NCI-H146 treated with DMSO at 0.1 percent for 48 hours (cell line): ENCODE measurements around the gene CD40LG.

ENCODE experiments used
- DNase-seq: peaks from one replicate; lab custom pipeline; 2025; ENCODE audit not compliant: unreplicated experiment; lab: John Stamatoyannopoulos, UW

The CD40LG gene

DNA sequence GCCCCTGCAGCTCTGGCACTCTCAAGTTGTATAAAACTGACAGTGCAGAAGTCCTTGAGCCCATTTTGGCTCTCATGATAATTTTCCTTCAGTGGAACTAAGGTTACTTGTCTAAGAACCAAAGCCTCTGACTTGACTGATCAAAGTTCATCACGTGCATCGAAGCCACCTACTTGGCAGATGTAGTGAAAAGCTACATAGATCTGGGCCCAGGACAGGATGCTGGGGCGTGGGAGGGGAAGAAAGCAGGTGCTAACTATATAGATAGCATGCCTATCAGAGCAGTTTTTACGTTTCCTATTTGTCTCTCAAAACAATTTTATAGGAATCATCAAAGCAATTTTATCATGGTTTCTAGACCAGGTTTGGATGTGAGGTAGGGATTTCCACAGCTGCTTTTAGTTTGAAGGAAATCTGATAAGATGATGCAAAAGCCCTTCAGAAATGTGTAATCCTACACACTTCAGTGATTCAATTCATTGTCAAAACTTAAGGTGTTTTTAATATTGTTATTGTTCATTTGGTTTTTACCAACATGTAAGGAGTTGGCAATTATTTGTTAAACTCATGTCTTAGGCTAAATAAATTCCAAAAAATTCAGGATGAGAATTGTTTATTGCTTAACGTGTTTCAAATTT is 1.2 kb upstream of the CD40LG start:
- DNase-seq: no peak

DNA sequence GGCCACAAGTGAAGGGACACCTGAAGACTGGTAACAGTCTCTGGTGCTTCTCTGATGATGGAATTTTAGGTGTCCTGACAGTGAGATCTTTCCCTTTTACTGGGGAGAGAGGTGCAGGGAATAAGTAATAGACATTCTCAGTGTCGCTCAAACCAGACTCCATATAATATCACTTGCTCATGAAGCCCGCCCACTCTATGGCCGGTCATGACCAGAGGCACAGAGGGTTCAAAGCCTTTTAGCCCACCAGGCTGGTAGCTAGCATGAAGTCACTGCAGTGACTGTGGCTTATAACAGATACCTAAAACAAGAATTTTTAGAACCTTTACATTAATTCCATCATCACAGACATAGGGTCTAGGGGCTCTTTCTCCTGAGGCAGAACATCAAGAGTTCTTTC is 2.9 kb downstream of the CD40LG start:
- no peak for DNase-seq

GRCh38 chrX:136652822-136653723 is 5.1 kb downstream of the CD40LG start:
- DNase-seq: no peak

DNA sequence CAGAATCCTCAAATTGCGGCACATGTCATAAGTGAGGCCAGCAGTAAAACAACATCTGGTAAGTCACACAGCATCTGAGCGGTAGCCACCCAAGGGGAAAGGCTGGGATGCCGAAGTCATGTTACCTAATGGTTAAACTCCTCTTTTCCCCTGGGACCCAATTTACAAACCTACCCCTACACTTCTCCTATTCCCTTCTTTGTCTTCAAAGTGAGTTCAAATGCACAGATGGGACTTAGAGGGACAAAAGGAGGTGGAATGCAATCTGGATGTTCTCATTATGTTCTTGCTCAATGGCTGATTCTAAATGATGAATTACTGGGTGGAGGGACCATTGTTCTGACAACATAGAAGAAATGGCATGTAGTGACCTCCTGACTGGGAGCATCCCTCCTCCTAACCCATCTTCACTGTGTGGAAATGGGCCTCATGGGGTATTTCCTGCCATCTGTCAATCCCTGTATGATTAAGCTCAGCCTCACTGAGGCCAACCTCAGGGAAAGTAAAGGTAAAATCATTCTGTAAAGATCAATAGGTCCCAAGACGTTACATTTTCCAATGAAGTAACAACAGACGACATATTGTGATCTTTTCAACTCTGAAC is 8.5 kb downstream of the CD40LG start:
- no peak for DNase-seq

DNA sequence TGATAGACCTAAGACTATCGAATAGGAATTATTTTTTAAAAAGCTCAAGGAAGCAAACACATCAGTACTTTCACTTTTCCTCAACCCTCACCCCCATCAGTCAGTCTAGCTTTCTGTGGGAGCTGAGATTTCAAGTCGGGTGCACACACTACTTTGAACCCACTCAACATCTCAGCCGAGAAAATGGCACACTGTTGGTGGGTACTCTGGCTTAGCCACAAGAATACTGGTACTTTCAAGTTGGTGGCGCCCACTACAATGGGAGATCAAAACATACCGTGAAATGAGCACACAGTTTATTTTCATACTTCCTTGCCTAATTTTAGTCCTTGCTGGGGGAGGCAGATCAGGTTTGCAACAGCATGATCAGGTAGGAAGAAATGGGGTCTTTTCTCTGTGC is 10.2 kb downstream of the CD40LG start:
- DNase-seq: no peak

DNA sequence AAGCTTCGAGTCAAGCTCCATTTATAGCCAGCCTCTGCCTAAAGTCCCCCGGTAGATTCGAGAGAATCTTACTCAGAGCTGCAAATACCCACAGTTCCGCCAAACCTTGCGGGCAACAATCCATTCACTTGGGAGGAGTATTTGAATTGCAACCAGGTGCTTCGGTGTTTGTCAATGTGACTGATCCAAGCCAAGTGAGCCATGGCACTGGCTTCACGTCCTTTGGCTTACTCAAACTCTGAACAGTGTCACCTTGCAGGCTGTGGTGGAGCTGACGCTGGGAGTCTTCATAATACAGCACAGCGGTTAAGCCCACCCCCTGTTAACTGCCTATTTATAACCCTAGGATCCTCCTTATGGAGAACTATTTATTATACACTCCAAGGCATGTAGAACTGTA is 11.2 kb downstream of the CD40LG start:
- no peak for DNase-seq

GRCh38 chrX:136660896-136661295 is 12.9 kb downstream of the CD40LG start:
- no peak for DNase-seq

GRCh38 chrX:136662104-136662503 is 14.1 kb downstream of the CD40LG start:
- DNase-seq: no peak

DNA sequence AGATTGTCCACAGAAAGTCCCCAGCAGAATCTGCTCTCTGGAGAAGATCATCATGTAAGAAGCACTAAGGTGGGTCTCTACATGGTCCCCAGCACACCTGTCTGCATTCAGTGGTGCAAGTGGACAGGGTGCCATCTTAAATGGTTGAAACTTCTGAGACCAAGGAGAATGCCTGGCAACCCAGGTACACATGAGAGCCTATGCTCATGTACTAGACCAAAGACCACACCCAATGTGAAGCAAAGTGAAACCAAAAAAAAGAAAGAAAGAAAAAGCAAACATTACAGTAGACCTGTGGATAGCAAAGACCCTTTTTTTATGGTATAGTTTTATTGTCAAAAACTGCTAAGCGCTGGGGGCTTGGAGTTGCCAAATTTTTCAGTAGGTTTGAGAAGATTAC is 15.0 kb downstream of the CD40LG start:
- DNase-seq: no peak

DNA sequence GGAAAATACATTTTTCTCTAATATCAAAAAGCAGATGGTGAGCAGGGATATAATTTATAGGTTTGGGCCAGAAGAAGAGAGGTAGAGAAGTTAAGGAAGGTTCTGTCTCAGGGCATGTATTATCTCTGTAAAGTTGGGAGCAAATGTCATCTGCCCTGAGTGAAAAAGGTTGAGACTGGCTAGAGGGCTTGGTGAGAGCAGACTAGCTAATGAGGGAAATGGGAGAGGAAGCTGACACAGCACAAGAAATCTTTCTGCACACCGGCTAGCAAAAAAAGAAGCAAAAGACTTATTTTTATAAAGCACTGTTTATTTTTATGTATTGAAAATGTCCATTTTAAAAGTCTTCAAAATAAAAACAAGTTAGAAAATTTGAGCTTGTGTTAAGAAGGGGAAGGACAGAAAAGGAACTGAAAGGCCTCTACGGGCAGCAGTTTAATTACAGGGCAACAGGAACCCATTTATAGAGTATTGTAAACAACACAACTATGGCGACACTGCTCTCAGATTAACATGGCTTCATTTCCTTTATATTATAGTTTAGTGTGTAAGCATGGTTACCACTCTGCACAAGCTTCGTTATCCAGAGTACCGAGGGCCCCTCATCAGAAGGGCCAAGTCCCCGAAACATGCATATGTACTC is 17.4 kb downstream of the CD40LG start:
- DNase-seq: no peak

DNA sequence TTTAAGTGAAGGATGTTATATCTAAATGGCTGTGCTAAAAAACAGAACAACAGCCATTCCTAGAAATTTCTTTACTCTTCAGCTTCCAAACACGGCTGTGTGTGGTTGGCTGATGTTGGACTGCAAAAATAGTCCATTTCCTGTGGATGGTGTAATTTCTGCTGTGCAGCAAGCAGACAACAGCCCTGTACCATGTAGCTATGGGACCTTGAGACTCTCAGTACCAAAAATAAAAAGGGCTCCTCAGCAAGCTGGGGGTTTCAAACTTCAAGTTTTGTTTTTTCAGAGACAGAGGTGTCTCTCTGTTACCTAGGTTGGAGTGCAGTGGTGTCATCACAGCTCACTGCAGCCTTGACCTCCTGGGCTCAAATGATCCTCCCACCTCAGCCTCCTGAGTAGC is 18.1 kb downstream of the CD40LG start:
- no peak for DNase-seq

- no peak for DNase-seq
Observed at GRCh38 chrX:136667446-136668168, 19.6 kb downstream of the CD40LG start.

DNA sequence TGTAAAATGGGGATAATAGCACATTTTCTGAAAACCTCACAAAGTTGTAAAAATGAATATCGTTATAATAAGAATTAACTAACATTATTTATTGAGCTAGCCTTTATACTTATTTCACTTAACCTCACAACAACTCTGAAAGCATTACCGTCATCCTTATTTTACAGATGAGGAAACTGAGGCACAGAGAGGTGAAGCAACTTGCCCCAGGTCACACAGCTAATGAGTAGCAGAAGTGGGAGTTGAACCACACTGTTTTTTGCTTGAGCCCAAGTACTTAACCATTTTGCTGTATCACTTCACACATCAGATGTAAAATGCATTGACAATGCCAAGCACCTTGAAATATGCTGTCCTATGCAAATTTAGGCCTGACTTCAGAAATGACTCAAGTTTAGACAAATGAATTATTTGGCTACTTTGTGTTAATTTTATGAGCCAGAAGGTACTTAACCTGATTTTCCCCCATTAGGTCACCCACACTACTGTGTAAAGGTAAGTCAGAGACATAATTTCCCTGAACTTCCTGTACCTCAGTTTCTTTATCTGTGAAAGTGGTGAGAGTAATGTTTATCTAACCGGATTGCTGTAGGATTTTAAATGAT is 23.1 kb downstream of the CD40LG start:
- DNase-seq: no peak

DNA sequence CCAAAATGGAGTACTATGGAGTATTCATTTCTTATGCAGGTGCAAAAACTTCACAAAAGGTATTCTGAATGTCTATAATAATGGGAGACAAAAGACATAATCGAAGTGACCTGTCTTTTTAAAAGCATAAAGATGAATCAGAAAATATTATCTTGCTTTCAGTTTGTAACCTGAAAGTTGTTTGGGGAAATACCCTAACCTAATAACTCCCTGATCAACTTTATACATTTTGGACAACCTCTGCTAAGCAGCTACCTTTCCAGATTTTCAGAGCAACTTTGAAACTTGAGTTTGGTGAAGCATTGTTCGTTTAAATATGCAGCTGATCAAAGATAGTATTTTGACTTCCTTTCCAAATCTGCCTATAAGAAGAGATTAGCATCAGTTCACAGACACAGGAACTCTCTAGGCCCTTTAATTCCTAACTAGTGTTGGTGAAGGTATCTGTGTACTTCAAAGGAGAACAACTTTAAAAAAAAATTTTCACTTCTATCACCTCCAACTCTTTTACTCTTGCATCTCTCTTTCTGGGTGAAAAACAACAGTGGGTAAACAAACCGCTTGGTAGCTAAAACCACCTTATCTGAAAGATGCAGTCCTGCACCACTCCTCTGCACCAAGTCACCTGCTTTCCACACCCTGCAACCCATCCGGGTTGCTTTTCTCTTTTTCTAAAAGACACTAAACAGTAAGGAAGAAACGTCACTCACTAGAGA is 26.5 kb downstream of the CD40LG start:
- no peak for DNase-seq

DNA sequence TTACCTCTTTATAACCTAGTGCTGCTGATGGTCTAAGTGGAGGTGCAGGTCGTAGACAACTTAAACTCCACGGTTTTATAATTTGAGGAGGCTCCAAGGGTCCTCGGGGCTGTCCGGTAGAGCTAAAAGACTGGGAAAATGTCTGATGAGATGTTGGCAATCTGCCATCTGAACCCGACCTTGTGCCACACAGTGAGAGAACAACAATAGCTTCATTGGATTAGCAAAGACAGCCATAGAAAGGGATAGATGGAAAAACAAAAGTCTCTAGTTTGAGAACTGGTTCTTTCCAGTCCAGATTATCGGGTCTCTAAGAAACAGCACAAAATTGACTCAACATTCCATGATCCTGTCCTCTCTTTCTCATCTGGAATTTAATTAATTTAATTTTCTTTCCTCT is 31.6 kb downstream of the CD40LG start:
- no peak for DNase-seq

DNA sequence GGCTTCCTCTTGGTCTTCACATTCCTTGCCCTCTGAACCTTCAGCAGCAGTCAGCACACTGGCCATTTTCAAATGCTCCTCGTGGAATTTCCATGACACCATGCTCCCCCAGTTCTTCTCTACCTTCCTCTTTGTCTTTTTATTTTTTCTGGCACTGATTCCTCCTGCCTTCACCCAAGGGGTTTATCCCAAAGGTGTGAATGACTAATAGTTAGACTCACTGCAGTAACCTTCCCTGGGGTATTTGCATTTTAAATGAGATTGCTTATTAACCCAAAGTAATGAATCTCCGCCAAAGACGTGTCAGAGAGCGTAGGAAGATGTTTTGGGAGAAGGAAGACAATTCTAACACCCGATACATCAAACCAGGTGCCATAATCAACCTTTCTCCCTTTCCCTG is 36.2 kb downstream of the CD40LG start:
- no peak for DNase-seq

DNA sequence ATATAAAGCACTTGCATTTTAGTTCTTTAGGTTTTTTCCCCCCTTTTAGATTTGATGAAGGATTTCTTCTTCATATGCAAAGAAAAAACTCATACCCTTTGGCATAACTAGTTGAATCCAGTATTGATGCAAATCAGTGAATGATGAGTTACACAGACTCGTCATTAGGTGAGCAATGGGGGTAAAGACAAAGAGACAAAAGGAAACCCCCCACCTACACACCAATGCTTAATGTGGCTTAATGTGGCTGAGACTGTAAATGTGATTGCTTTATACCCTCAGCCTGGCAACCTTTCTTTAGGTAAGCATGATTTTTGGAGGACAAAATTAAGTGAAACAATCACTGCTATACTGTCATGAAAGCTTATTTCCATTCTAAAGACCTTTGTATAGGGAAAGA is 39.5 kb downstream of the CD40LG start:
- no peak for DNase-seq

DNA sequence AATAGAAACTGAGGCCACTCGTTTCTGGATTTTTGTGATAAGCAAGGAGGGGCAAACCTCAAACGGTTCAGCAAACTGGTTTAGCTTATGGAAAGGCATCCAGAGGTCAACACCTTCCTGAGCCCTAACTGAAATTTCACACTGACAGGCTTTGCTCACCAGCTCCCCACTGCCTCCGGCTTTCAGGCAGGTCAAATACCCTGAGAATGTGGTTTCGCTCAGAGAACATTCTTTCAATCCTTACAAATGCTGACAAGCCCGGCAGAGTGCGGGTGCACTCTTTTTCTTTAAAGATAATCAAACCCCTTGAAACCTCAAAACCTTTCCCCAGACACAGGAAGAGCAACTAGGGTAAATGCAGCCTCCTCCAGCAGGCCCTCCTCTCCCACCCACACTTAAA is 41.5 kb downstream of the CD40LG start:
- no peak for DNase-seq

DNA sequence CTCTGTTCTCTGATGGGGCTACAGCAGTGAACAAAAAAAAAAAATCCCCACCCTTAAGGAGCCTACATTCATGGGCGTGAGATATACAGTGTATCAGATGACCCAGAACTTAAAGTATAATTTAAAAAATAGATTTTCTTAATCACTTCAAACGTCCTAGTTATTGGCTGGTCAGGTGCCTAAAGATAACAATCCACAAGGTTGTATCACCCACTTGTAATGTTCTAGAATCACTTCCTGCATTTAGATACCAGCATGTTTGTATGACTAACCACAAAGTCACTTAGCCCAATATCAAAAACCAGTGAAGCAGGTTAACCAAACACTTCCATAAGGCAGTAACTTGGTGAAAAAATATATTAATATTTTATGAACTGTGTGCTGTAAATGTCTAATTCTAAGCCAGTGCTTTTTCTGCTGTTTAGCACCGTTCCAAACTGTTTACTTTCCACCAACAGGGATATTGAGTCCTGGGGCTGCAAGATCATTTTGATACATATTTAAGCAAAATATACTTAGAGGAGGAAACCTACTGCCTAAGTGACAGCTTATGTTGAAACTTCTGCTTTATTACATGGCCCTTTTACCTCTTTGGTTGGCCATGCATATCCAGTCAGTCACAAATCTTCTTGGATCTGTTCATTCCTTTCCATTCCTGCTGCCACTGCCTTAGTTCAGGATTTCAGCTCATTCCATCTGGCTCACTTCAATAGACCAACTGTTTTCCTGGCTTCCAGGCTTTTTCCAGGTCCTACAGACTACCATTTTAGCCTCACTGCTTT is 43.3 kb downstream of the CD40LG start:
- DNase-seq: no peak
